GM18502 (cell line): Measurements from ENCODE around the gene CEP85.
"Not testable (repeated sequence)": the region's sequence is repeated elsewhere in the genome, so short reads cannot be mapped to it uniquely, and the experiment has no call there.

Experiments
- ATAC-seq: cut with Tn5 transposase; IDR thresholded peaks from one replicate; pipeline ENCODE4 v1.9.1; 2021; ENCODE audit warnings: mild to moderate bottlenecking; ENCODE audit not compliant: unreplicated experiment, poor library complexity

CEP85 gene

GRCh38 chr1:26305667-26306289 lies 71.8 kb downstream of the CEP85 start:
- no peak for ATAC-seq

GRCh38 chr1:26306290-26307229 lies 72.6 kb downstream of the CEP85 start, which contains the start of gene UBXN11:
Gene UBXN11 (minus strand): TSS chr1:26306636. CDS start chr1:26302883, 3,753 bp downstream.
- ATAC-seq = peak; percentile 98

- no peak for ATAC-seq
These were observed 73.4 kb downstream of the CEP85 start for GRCh38 chr1:26307363-26307781.

- not testable (repeated sequence) for ATAC-seq
These were observed 74.2 kb downstream of the CEP85 start for GRCh38 chr1:26307966-26308899.

GRCh38 chr1:26314501-26314900 lies 80.5 kb downstream of the CEP85 start:
- ATAC-seq = no peak

GRCh38 chr1:26315874-26316850 lies 82.2 kb downstream of the CEP85 start:
- ATAC-seq = no peak

- no peak for ATAC-seq
These were observed 83.1 kb downstream of the CEP85 start for GRCh38 chr1:26317146-26317545.

- ATAC-seq = peak; percentile 41
These were observed 83.8 kb downstream of the CEP85 start, which contains the start of gene CD52 for GRCh38 chr1:26317612-26318337. Gene CD52 (plus strand): TSS chr1:26317958. CDS start chr1:26318018, 60 bp downstream.

- no peak for ATAC-seq
These were observed 84.5 kb downstream of the CEP85 start for GRCh38 chr1:26318338-26319064.

- ATAC-seq = no peak
These were observed 86.9 kb downstream of the CEP85 start for GRCh38 chr1:26320896-26321295.

GRCh38 chr1:26321315-26322041 lies 87.5 kb downstream of the CEP85 start:
- peak; percentile 50 for ATAC-seq

GRCh38 chr1:26322042-26322331 lies 88.0 kb downstream of the CEP85 start:
- no peak for ATAC-seq

- no peak for ATAC-seq
These were observed 89.4 kb downstream of the CEP85 start for GRCh38 chr1:26323382-26323781.

- ATAC-seq = no peak
These were observed 90.5 kb downstream of the CEP85 start for GRCh38 chr1:26324550-26324949.

GRCh38 chr1:26327956-26328362 lies 94.0 kb downstream of the CEP85 start:
- ATAC-seq = no peak
